ENCODE measurements around the gene GPC6.
"Not testable (repeated sequence)": the region's sequence is repeated elsewhere in the genome, so short reads cannot be mapped to it uniquely, and the experiment has no call there.

GPC6 gene

GRCh38 chr13:93425411-93425810 lies 198.8 kb downstream of the GPC6 start:
- DNase-seq (ENCODE audit: low read depth in 2 of 2), result no peak

- DNase-seq (ENCODE audit: low read depth in 2 of 2), result no peak
Observed at GRCh38 chr13:93430381-93430780, 203.8 kb downstream of the GPC6 start.

- DNase-seq (ENCODE audit: low read depth in 2 of 2), result no peak
Observed at GRCh38 chr13:93435651-93436050, 209.0 kb downstream of the GPC6 start.

- no peak for DNase-seq (ENCODE audit: low read depth in 2 of 2)
Observed at GRCh38 chr13:93437081-93437480, 210.5 kb downstream of the GPC6 start.

- no peak for DNase-seq (ENCODE audit: low read depth in 2 of 2)
Observed at GRCh38 chr13:93446238-93446637, 219.6 kb downstream of the GPC6 start.

GRCh38 chr13:93450191-93450621 lies 223.6 kb downstream of the GPC6 start:
- DNase-seq (ENCODE audit: low read depth in 2 of 2), result peak; percentile 45 to 46

- no peak for DNase-seq (ENCODE audit: low read depth in 2 of 2)
Observed at GRCh38 chr13:93450761-93451160, 224.2 kb downstream of the GPC6 start.

GRCh38 chr13:93454676-93455235 lies 228.1 kb downstream of the GPC6 start:
- DNase-seq (ENCODE audit: low read depth in 2 of 2), result not testable (repeated sequence)

GRCh38 chr13:93455861-93456260 lies 229.3 kb downstream of the GPC6 start:
- DNase-seq (ENCODE audit: low read depth in 2 of 2), result no peak

- DNase-seq (ENCODE audit: low read depth in 2 of 2), result no peak
Observed at GRCh38 chr13:93460005-93460404, 233.4 kb downstream of the GPC6 start.

- no peak for DNase-seq (ENCODE audit: low read depth in 2 of 2)
Observed at GRCh38 chr13:93462151-93462550, 235.5 kb downstream of the GPC6 start.

- DNase-seq (ENCODE audit: low read depth in 2 of 2), result no peak
Observed at GRCh38 chr13:93466502-93467036, 240.0 kb downstream of the GPC6 start.

- DNase-seq (ENCODE audit: low read depth in 2 of 2), result peak in 1 of 2 experiments; percentile 17
Observed at GRCh38 chr13:93467175-93467574, 240.6 kb downstream of the GPC6 start.

GRCh38 chr13:93468433-93468832 lies 241.8 kb downstream of the GPC6 start:
- no peak for DNase-seq (ENCODE audit: low read depth in 2 of 2)

- DNase-seq (ENCODE audit: low read depth in 2 of 2), result no peak
Observed at GRCh38 chr13:93472296-93472695, 245.7 kb downstream of the GPC6 start.

GRCh38 chr13:93472814-93473296 lies 246.2 kb downstream of the GPC6 start:
- no peak for DNase-seq (ENCODE audit: low read depth in 2 of 2)

GRCh38 chr13:93473441-93474270 lies 247.0 kb downstream of the GPC6 start:
- no peak for DNase-seq (ENCODE audit: low read depth in 2 of 2)

GRCh38 chr13:93476175-93476574 lies 249.6 kb downstream of the GPC6 start:
- DNase-seq (ENCODE audit: low read depth in 2 of 2), result peak in 1 of 2 experiments; percentile 39

GRCh38 chr13:93477238-93477637 lies 250.6 kb downstream of the GPC6 start:
- DNase-seq (ENCODE audit: low read depth in 2 of 2), result no peak

GRCh38 chr13:93480553-93481106 lies 254.0 kb downstream of the GPC6 start:
- no peak for DNase-seq (ENCODE audit: low read depth in 2 of 2)

- DNase-seq (ENCODE audit: low read depth in 2 of 2), result not testable (repeated sequence)
Observed at GRCh38 chr13:93496117-93496516, 269.5 kb downstream of the GPC6 start.

GRCh38 chr13:93496985-93497673 lies 270.5 kb downstream of the GPC6 start:
- peak in 1 of 2 experiments; percentile 21 for DNase-seq (ENCODE audit: low read depth in 2 of 2)

Data from fibroblast of skin of left quadriceps (primary cell).